ENCODE data around the gene KAZN.

GRCh38 chr1:15043934-15044333 is 445.4 kb downstream of the KAZN start:
- TF ChIP-seq CTCF (IDR thresholded peaks at IDR 0.05; ENCODE audit: low read length), result no peak
- no peak for TF ChIP-seq EZH2 (IDR thresholded peaks at IDR 0.05; ENCODE audit: borderline replicate concordance, low read length)
